ENCODE data around the gene GSTCD. TPM values are rescaled to one million over a fixed set of nuclear protein-coding genes. Genes with fewer than 3 reads are reported as not detected.
"Not testable (repeated sequence)": the region's sequence is repeated elsewhere in the genome, so short reads cannot be mapped to it uniquely, and the experiment has no call there.

Gene GSTCD
- total RNA-seq, 1 donor from 2014 or later: 10.2 TPM

DNA sequence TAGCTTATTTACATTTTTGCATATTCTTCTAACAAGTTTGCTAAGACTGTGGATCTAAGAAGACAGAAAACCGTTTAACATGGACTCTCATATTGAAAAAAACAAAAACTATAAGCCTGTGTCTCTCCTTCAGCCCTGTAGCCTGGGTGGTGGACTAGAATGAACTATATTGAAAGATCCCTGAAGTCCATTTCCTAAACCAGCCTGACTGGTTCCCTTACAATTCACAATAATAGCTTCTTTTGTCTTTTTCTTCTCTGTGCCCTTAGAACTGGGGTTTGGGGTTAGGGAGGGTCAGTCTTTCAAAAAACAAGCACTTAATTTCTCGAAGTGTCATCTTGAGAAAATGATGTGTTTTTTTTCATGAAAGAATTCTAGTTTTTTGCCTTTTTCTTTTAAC lies 59.0 kb downstream of the GSTCD start:
- H3K4me1 ChIP-seq: no peaks in the 10 kb centered on the region
- no peak for TF ChIP-seq CTCF (IDR thresholded peaks at IDR 0.05)

GRCh38 chr4:105770524-105770923 lies 61.9 kb downstream of the GSTCD start:
- H3K4me3 ChIP-seq; H3K27ac ChIP-seq; H3K4me1 ChIP-seq; intact Hi-C loops (cut with DNase I); H3K36me3 ChIP-seq; H3K27me3 ChIP-seq; ATAC-seq; H3K9me3 ChIP-seq; DNase-seq: not testable (repeated sequence)

More for the DNA sequence above, 59.0 kb downstream of the GSTCD start:
- DNase-seq: no peak
- no peak overlapping the region for H3K4me3 ChIP-seq
- H3K36me3 ChIP-seq: no peaks in the 10 kb centered on the region
- no peaks in the 10 kb centered on the region for H3K9me3 ChIP-seq
- intact Hi-C loops (cut with DNase I): no loop called here
- H3K27me3 ChIP-seq: no peaks in the 10 kb centered on the region
- ATAC-seq: no peak
- no peak overlapping the region for H3K27ac ChIP-seq

GRCh38 chr4:105772065-105772464 lies 63.5 kb downstream of the GSTCD start:
- intact Hi-C loops (cut with DNase I); H3K4me3 ChIP-seq; H3K27ac ChIP-seq; H3K9me3 ChIP-seq; H3K27me3 ChIP-seq; DNase-seq; ATAC-seq; H3K36me3 ChIP-seq; H3K4me1 ChIP-seq: not testable (repeated sequence)

DNA sequence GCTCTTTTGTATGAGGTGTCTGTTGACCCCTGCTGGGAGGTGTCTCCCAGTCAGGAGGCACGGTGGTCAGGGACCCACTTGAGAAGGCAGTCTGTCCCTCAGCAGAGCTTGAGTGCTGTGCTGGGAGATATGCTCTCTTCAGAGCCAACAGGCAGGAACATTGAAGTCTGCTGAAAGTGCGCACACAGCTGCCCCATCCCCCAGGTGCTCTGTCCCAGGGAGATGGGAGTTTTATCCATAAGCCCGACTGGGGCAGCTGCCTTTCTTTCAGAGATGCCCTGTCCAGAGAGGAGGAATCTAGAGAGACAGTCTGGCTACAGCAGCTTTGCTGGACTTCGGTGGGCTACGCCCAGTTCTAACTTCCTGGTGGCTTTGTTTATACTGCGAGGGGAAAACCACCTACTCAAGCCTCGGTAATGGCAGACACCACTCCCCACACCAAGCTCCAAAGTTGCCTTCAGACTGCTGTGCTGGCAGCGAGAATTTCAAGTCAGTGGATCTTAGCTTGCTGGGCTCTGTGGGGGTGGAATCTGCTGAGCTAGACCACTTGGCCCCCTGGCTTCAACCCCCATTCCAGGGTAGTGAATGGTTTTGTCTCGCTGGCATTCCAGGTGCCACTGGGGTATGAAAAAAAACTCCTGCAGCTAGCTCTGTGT lies 67.3 kb downstream of the GSTCD start:
- H3K4me1 ChIP-seq; H3K27me3 ChIP-seq; H3K9me3 ChIP-seq; H3K4me3 ChIP-seq; intact Hi-C loops (cut with DNase I); ATAC-seq; H3K27ac ChIP-seq; DNase-seq; H3K36me3 ChIP-seq: not testable (repeated sequence)

GRCh38 chr4:105780176-105780575 lies 71.6 kb downstream of the GSTCD start:
- Histone ChIP-seq H3K4me1 (no peaks in the 10 kb centered on the region), H3K9me3 (no peaks in the 10 kb centered on the region), H3K4me3 (no peak overlapping the region), H3K36me3 (no peaks in the 10 kb centered on the region), H3K27ac (no peak overlapping the region), H3K27me3 (no peaks in the 10 kb centered on the region)
- intact Hi-C loops (cut with DNase I): no loop called here
- no peak for TF ChIP-seq CTCF (IDR thresholded peaks at IDR 0.05)
- DNase-seq (no peak), ATAC-seq (no peak)

GRCh38 chr4:105784761-105785160 lies 76.2 kb downstream of the GSTCD start:
- DNase-seq (no peak), ATAC-seq (no peak)
- Histone ChIP-seq H3K27ac (no peak overlapping the region), H3K4me1 (no peaks in the 10 kb centered on the region), H3K4me3 (no peak overlapping the region), H3K9me3 (no peaks in the 10 kb centered on the region), H3K36me3 (no peaks in the 10 kb centered on the region), H3K27me3 (no peaks in the 10 kb centered on the region)
- TF ChIP-seq CTCF (IDR thresholded peaks at IDR 0.05): no peak
- intact Hi-C loops (cut with DNase I): no loop called here

DNA sequence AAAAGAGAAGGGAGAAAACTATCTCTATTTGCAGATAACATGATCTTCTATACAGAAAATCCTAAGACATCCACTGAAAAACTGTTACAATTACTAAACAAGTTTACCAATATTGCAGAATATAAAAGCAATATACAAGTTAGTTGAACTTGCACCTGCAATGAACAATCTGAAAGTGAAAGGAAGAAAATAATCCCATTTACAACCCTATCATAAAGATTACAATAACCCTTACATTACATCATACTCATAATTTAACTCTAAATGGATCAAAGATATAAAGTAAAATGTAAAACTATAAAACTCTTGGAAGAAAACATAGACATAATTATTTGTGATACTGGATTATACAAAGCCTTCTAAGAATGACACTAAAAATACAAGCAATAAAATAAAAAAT lies 77.2 kb downstream of the GSTCD start:
- Histone ChIP-seq H3K9me3 (no peaks in the 10 kb centered on the region), H3K4me3 (no peak overlapping the region), H3K36me3 (no peaks in the 10 kb centered on the region), H3K27ac (no peak overlapping the region), H3K4me1 (no peaks in the 10 kb centered on the region), H3K27me3 (no peaks in the 10 kb centered on the region)
- no peak for TF ChIP-seq CTCF (IDR thresholded peaks at IDR 0.05)
- DNase-seq (no peak), ATAC-seq (no peak)
- intact Hi-C loops (cut with DNase I): no loop called here

Measured in upper lobe of right lung (tissue), 1 donor.